ENCODE measurements around the gene PCSK9. TPM values are rescaled to one million over a fixed set of nuclear protein-coding genes. Genes with fewer than 3 reads are reported as not detected.

PCSK9 gene
- polyA plus RNA-seq, 1 donor (not counting 4 experiments of a cell fraction or from before 2014, with no cell fraction given), result 61.7 TPM

- H3K79me2 ChIP-seq (ENCODE audit: control insufficient read depth, insufficient read depth, low read length), result no peaks in the 10 kb centered on the region
- no peaks in the 10 kb centered on the region for H4K20me1 ChIP-seq (ENCODE audit: control insufficient read depth, extremely low read depth, insufficient read depth, low read length)
- H3K9ac ChIP-seq (ENCODE audit: control insufficient read depth, extremely low read depth, insufficient read depth, low read length), result no peak overlapping the region
- H3K9me3 ChIP-seq (ENCODE audit: control insufficient read depth, low read depth, low read length), result no peaks in the 10 kb centered on the region
- H3K27me3 ChIP-seq (ENCODE audit: control insufficient read depth, extremely low read depth, insufficient read depth, low read length), result no peaks in the 10 kb centered on the region
- no peak overlapping the region for H2AFZ ChIP-seq (ENCODE audit: control insufficient read depth, low read length)
- dilution Hi-C loops (cut with MboI; ENCODE audit: extremely low pct_ligation_motif_present, low sequenced_read_pairs), result no loop called here
- H3K27ac ChIP-seq (ENCODE audit: control insufficient read depth, insufficient read depth, low read length), result no peak overlapping the region
- TF ChIP-seq EZH2 (IDR thresholded peaks at IDR 0.05; ENCODE audit: low read length) (no peak), CTCF (optimal IDR thresholded peaks at IDR 0.05 in 1 of 3, IDR thresholded peaks at IDR 0.05 in 1 of 3, conservative IDR thresholded peaks at IDR 0.05 in 1 of 3; ENCODE audit: extremely low read depth in 1 of 3, insufficient read depth in 2 of 3, low read length in 3 of 3) (no peak)
- no peak overlapping the region for H3K4me2 ChIP-seq (ENCODE audit: control insufficient read depth, extremely low read depth, insufficient read depth, low read depth, low read length)
- H3K9me1 ChIP-seq (ENCODE audit: control insufficient read depth, extremely low read depth, insufficient read depth, low read length), result no peaks in the 10 kb centered on the region
- FAIRE-seq (no peak), DNase-seq (ENCODE audit: low read depth, low spot score) (no peak)
- no peak overlapping the region for H3K4me3 ChIP-seq (ENCODE audit: control insufficient read depth in 2 of 3, extremely low read depth in 1 of 3, insufficient read depth in 2 of 3, low read depth in 1 of 3, low read length in 3 of 3)
- no peaks in the 10 kb centered on the region for H3K36me3 ChIP-seq (ENCODE audit: control insufficient read depth in 2 of 2, extremely low read depth in 1 of 2, insufficient read depth in 2 of 2, low read length in 2 of 2)
- no peaks in the 10 kb centered on the region for H3K4me1 ChIP-seq (ENCODE audit: control insufficient read depth, extremely low read depth, insufficient read depth, low read length)
Observed at GRCh38 chr1:54990916-54991315, 48.4 kb upstream of the PCSK9 start.

GRCh38 chr1:54991939-54992338 is 47.4 kb upstream of the PCSK9 start:
- Histone ChIP-seq H3K36me3 (ENCODE audit: control insufficient read depth in 2 of 2, extremely low read depth in 1 of 2, insufficient read depth in 2 of 2, low read length in 2 of 2) (no peaks in the 10 kb centered on the region), H3K4me2 (ENCODE audit: control insufficient read depth, extremely low read depth, insufficient read depth, low read depth, low read length) (no peak overlapping the region), H4K20me1 (ENCODE audit: control insufficient read depth, extremely low read depth, insufficient read depth, low read length) (no peaks in the 10 kb centered on the region), H3K9ac (ENCODE audit: control insufficient read depth, extremely low read depth, insufficient read depth, low read length) (no peak overlapping the region), H2AFZ (ENCODE audit: control insufficient read depth, low read length) (no peak overlapping the region), H3K9me3 (ENCODE audit: control insufficient read depth, low read depth, low read length) (no peaks in the 10 kb centered on the region), H3K79me2 (ENCODE audit: control insufficient read depth, insufficient read depth, low read length) (no peaks in the 10 kb centered on the region), H3K27me3 (ENCODE audit: control insufficient read depth, extremely low read depth, insufficient read depth, low read length) (peaks cover 3% of the 10 kb centered on the region), H3K4me1 (ENCODE audit: control insufficient read depth, extremely low read depth, insufficient read depth, low read length) (no peaks in the 10 kb centered on the region), H3K9me1 (ENCODE audit: control insufficient read depth, extremely low read depth, insufficient read depth, low read length) (no peaks in the 10 kb centered on the region), H3K27ac (ENCODE audit: control insufficient read depth, insufficient read depth, low read length) (no peak overlapping the region), H3K4me3 (ENCODE audit: control insufficient read depth in 2 of 3, extremely low read depth in 1 of 3, insufficient read depth in 2 of 3, low read depth in 1 of 3, low read length in 3 of 3) (no peak overlapping the region)
- FAIRE-seq (no peak), DNase-seq (ENCODE audit: low read depth, low spot score) (no peak)
- dilution Hi-C loops (cut with MboI; ENCODE audit: extremely low pct_ligation_motif_present, low sequenced_read_pairs), result no loop called here
- TF ChIP-seq EZH2 (IDR thresholded peaks at IDR 0.05; ENCODE audit: low read length) (no peak), CTCF (optimal IDR thresholded peaks at IDR 0.05 in 1 of 3, IDR thresholded peaks at IDR 0.05 in 1 of 3, conservative IDR thresholded peaks at IDR 0.05 in 1 of 3; ENCODE audit: extremely low read depth in 1 of 3, insufficient read depth in 2 of 3, low read length in 3 of 3) (no peak)

Measured in keratinocyte (primary cell).